Mucosa of descending colon (tissue), 3 donors: ENCODE data around the gene MACO1. TPM values are rescaled to one million over a fixed set of nuclear protein-coding genes. Genes with fewer than 3 reads are reported as not detected.
A peak's percentile ranks its signal among the peaks of the same experiment; 100 is the strongest.

Experiments used
- ATAC-seq: fragments of 200-7000 bp; cut with Tn5 transposase; one replicate; pipeline ENCODE4 v1.9.1; 2020; ENCODE audit warnings: mild to moderate bottlenecking, moderate library complexity
- DNase-seq, 3 donors: peaks; one replicate each; pipeline ENCODE4 v3.0.0-alpha.2; 2020
- H3K36me3 ChIP-seq: fragments of 200-600 bp; one replicate; pipeline ENCODE4 v1.8.0; 2021; ENCODE audit warnings: low read depth, mild to moderate bottlenecking
- H3K4me1 ChIP-seq: fragments of 200-600 bp; one replicate; pipeline ENCODE4 v1.8.0; 2021; ENCODE audit warnings: low read depth, mild to moderate bottlenecking
- H3K4me3 ChIP-seq: fragments of 200-600 bp; one replicate; pipeline ENCODE4 v1.8.0; 2021; ENCODE audit warnings: mild to moderate bottlenecking
- H3K9me3 ChIP-seq: fragments of 200-600 bp; one replicate; pipeline ENCODE4 v1.8.0; 2021; ENCODE audit warnings: mild to moderate bottlenecking
- CTCF ChIP-seq: fragments of 200-600 bp; IDR thresholded peaks from one replicate; pipeline ENCODE4 v1.8.0; 2022; ENCODE audit warnings: antibody characterized with exemption, mild to moderate bottlenecking
- intact Hi-C, 2 donors: fragments of 100-400 bp; cut with DNase I in 1 of 2; cut with micrococcal nuclease in 1 of 2; formaldehyde crosslinking; loops; one replicate each; pipeline versions ENCODE4 v1.11.0 to v1.11.1; 2022; cut with DNase I, micrococcal nuclease
- total RNA-seq, 3 donors: library from RNA; stranded (reverse); fragmentation: NEBNext Ultra II Directional in 2 of 3; extraction: Animal tissue kit (Norgen Biotek cat#: 25700) in 2 of 3; gene quantifications; one replicate each; pipeline versions ENCODE4 v1.2.1 to v1.2.4, GENCODE V29; 2021 to 2023
- donor health status: DM: no; HTN: no; CAD: no; lungs with moderate emphysema.
- donor health status: DM: no; HTN: no; CAD: no.
- donor health status: DM: no; HTN: yes; CAD: no.

MACO1 gene
- total RNA-seq, 3 donors from 2014 or later: 21.8 to 23.5 (median 22.5) TPM

- no peak for DNase-seq
- H3K4me1 ChIP-seq: no peaks in the 10 kb centered on the region
- no peak for TF ChIP-seq CTCF
These were observed 45.7 kb downstream of the MACO1 start for GRCh38 chr1:25476186-25477097.

GRCh38 chr1:25477448-25478034 lies 46.8 kb downstream of the MACO1 start:
- Histone ChIP-seq H3K4me1 (no peaks in the 10 kb centered on the region), H3K9me3 (no peaks in the 10 kb centered on the region), H3K4me3 (no peak overlapping the region), H3K36me3 (no peaks in the 10 kb centered on the region)
- ATAC-seq (peak; percentile 18), DNase-seq (no peak)
- intact Hi-C loops: no loop called here
- TF ChIP-seq CTCF: no peak

More at GRCh38 chr1:25476186-25477097, 45.7 kb downstream of the MACO1 start:
- no peak for ATAC-seq
- Histone ChIP-seq H3K36me3 (no peaks in the 10 kb centered on the region), H3K4me3 (no peak overlapping the region), H3K9me3 (no peaks in the 10 kb centered on the region)
- intact Hi-C loops: no loop called here

GRCh38 chr1:25478633-25479032 lies 47.9 kb downstream of the MACO1 start:
- no peak for TF ChIP-seq CTCF
- Histone ChIP-seq H3K4me3 (no peak overlapping the region), H3K4me1 (no peaks in the 10 kb centered on the region), H3K9me3 (no peaks in the 10 kb centered on the region), H3K36me3 (no peaks in the 10 kb centered on the region)
- no peak for DNase-seq
- intact Hi-C loops: no loop called here
- ATAC-seq: no peak

GRCh38 chr1:25481625-25482024 lies 50.9 kb downstream of the MACO1 start:
- intact Hi-C loops: no loop called here
- TF ChIP-seq CTCF: no peak
- no peaks in the 10 kb centered on the region for H3K9me3 ChIP-seq
- no peaks in the 10 kb centered on the region for H3K4me1 ChIP-seq
- ATAC-seq: no peak
- DNase-seq: no peak
- no peaks in the 10 kb centered on the region for H3K36me3 ChIP-seq
- H3K4me3 ChIP-seq: no peak overlapping the region

GRCh38 chr1:25482211-25482610 lies 51.5 kb downstream of the MACO1 start:
- H3K4me1 ChIP-seq: no peaks in the 10 kb centered on the region
- no peak for DNase-seq
- H3K9me3 ChIP-seq: no peaks in the 10 kb centered on the region
- intact Hi-C loops: no loop called here
- TF ChIP-seq CTCF: no peak
- H3K36me3 ChIP-seq: no peaks in the 10 kb centered on the region
- no peak overlapping the region for H3K4me3 ChIP-seq
- no peak for ATAC-seq
